Hepatocyte (in vitro differentiated cells): ENCODE results near the gene SERPINB6. TPM values are rescaled to one million over a fixed set of nuclear protein-coding genes. Genes with fewer than 3 reads are reported as not detected.

ENCODE experiments used
- DNase-seq: peaks from one replicate; pipeline ENCODE4 v3.0.0-alpha.2; 2016; ENCODE audit warnings: low spot score
- H2AFZ ChIP-seq: fragments of 200-600 bp; sonication (generic); 2 replicates; pipeline ENCODE4 v1.6.0; 2016; ENCODE audit warnings: antibody characterized with exemption, mild to moderate bottlenecking
- H3K27ac ChIP-seq: fragments of 200-600 bp; sonication (generic); 2 replicates; pipeline ENCODE4 v1.5.1; 2016; ENCODE audit warnings: mild to moderate bottlenecking
- H3K27me3 ChIP-seq: fragments of 200-600 bp; sonication (generic); 2 replicates; pipeline ENCODE4 v1.6.1; 2016
- H3K36me3 ChIP-seq: fragments of 200-600 bp; sonication (generic); replicated peaks from 2 replicates; pipeline ENCODE4 v1.5.1; 2016; ENCODE audit warnings: low read depth; ENCODE audit not compliant: insufficient read depth
- H3K4me1 ChIP-seq: fragments of 200-600 bp; sonication (generic); 2 replicates; pipeline ENCODE4 v1.5.1; 2016; ENCODE audit warnings: mild to moderate bottlenecking, moderate library complexity; ENCODE audit not compliant: insufficient read depth
- H3K4me2 ChIP-seq: fragments of 200-600 bp; sonication (generic); 2 replicates; pipeline ENCODE4 v1.6.0; 2016
- H3K4me3 ChIP-seq: fragments of 200-600 bp; sonication (generic); 2 replicates; pipeline ENCODE4 v1.5.1; 2016; ENCODE audit warnings: mild to moderate bottlenecking
- H3K79me2 ChIP-seq: fragments of 200-600 bp; sonication (generic); 2 replicates; pipeline ENCODE4 v1.6.0; 2017; ENCODE audit warnings: mild to moderate bottlenecking
- H3K9me2 ChIP-seq: fragments of 200-600 bp; sonication (generic); replicated peaks from 2 replicates; pipeline ENCODE4 v1.6.0; 2017; ENCODE audit warnings: mild to moderate bottlenecking; ENCODE audit not compliant: insufficient read depth
- H3K9me3 ChIP-seq: fragments of 200-600 bp; sonication (generic); 2 replicates; pipeline ENCODE4 v1.5.1; 2016; ENCODE audit warnings: low read depth, mild to moderate bottlenecking
- H4K20me1 ChIP-seq: fragments of 200-600 bp; sonication (generic); 2 replicates; pipeline ENCODE4 v1.6.0; 2016; ENCODE audit warnings: mild to moderate bottlenecking; ENCODE audit not compliant: insufficient read depth, poor library complexity, severe bottlenecking
- CTCF ChIP-seq: fragments of 200-600 bp; sonication (generic); IDR thresholded peaks from 2 replicates; pipeline ENCODE4 v1.5.1; 2016; ENCODE audit warnings: antibody characterized with exemption, mild to moderate bottlenecking; ENCODE audit not compliant: poor library complexity
- EZH2 ChIP-seq: fragments of 200-600 bp; sonication (generic); IDR thresholded peaks from 2 replicates; pipeline ENCODE4 v1.6.1; 2016; ENCODE audit warnings: antibody characterized with exemption, mild to moderate bottlenecking, borderline replicate concordance
- EZH2phosphoT487 ChIP-seq: fragments of 200-600 bp; sonication (generic); IDR thresholded peaks from one replicate; pipeline ENCODE4 v1.6.1; 2018; ENCODE audit warnings: antibody characterized with exemption, mild to moderate bottlenecking, low read depth, moderate library complexity; ENCODE audit not compliant: unreplicated experiment, severe bottlenecking
- WGBS: methylation state at CpG from one replicate; pipeline ENCODE4 v1.1.6; 2016; ENCODE audit warnings: low lambda C conversion rate; ENCODE audit errors: missing lambda C conversion rate; 5-methylcytosine and 5-hydroxymethylcytosine counted together
- polyA plus RNA-seq: library from polyadenylated mRNA; unstranded; fragments of >200 nt; fragmentation: Nextera tagmentation; extraction: Ambion mirVana; gene quantifications from 2 replicates; pipeline ENCODE4 v1.2.1, GENCODE V29; 2016
- total RNA-seq: library from RNA; depleted of rRNA; stranded (reverse); fragments of >200 nt; gene quantifications from 2 replicates; pipeline ENCODE4 v1.2.3, GENCODE V29; 2014

The SERPINB6 gene
- total and polyA plus RNA-seq, 2 experiments from 2014 or later: 87.9 to 109 TPM

- Histone ChIP-seq H3K4me2 (no peak overlapping the region), H3K27me3 (no peaks in the 10 kb centered on the region), H3K9me2 (no peaks in the 10 kb centered on the region), H3K27ac (no peak overlapping the region), H3K79me2 (no peaks in the 10 kb centered on the region), H3K9me3 (no peaks in the 10 kb centered on the region), H4K20me1 (no peaks in the 10 kb centered on the region), H2AFZ (no peak overlapping the region), H3K4me1 (no peaks in the 10 kb centered on the region), H3K4me3 (no peak overlapping the region), H3K36me3 (no peaks in the 10 kb centered on the region)
- no peak for TF ChIP-seq EZH2
- TF ChIP-seq CTCF: no peak
- no peak for TF ChIP-seq EZH2phosphoT487
- 92% methylated on average over 9 of the region's 9 CpGs for WGBS
- no peak for DNase-seq
Observed at GRCh38 chr6:3017304-3017703, 45.9 kb upstream of the SERPINB6 start.

- H4K20me1 ChIP-seq: no peaks in the 10 kb centered on the region
- no peaks in the 10 kb centered on the region for H3K79me2 ChIP-seq
- 97% methylated on average over 17 of the region's 17 CpGs for WGBS
- no peak overlapping the region for H3K4me3 ChIP-seq
- H3K27ac ChIP-seq: no peak overlapping the region
- no peaks in the 10 kb centered on the region for H3K9me2 ChIP-seq
- no peaks in the 10 kb centered on the region for H3K36me3 ChIP-seq
- H3K4me1 ChIP-seq: no peaks in the 10 kb centered on the region
- H3K27me3 ChIP-seq: no peaks in the 10 kb centered on the region
- H3K4me2 ChIP-seq: no peak overlapping the region
- no peak overlapping the region for H2AFZ ChIP-seq
- TF ChIP-seq EZH2 (no peak), EZH2phosphoT487 (no peak), CTCF (no peak)
- no peak for DNase-seq
- peaks cover 4% of the 10 kb centered on the region for H3K9me3 ChIP-seq
Observed at GRCh38 chr6:3016473-3017280, 45.3 kb upstream of the SERPINB6 start.

GRCh38 chr6:3015144-3015543 lies 43.8 kb upstream of the SERPINB6 start:
- Histone ChIP-seq H4K20me1 (no peaks in the 10 kb centered on the region), H3K27me3 (no peaks in the 10 kb centered on the region), H3K4me3 (no peak overlapping the region), H3K4me2 (no peak overlapping the region), H3K9me2 (no peaks in the 10 kb centered on the region), H3K79me2 (no peaks in the 10 kb centered on the region), H3K4me1 (no peaks in the 10 kb centered on the region), H3K36me3 (no peaks in the 10 kb centered on the region), H3K9me3 (peaks cover 12% of the 10 kb centered on the region), H3K27ac (no peak overlapping the region), H2AFZ (no peak overlapping the region)
- no peak for TF ChIP-seq EZH2
- no peak for TF ChIP-seq CTCF
- TF ChIP-seq EZH2phosphoT487: no peak
- WGBS: 98% methylated on average over 10 of the region's 10 CpGs
- no peak for DNase-seq
